Neural progenitor cell (in vitro differentiated cells): ENCODE data around the gene EPS8.

Experiments used
- EZH2 ChIP-seq: fragments of 200-600 bp; sonication (generic); IDR thresholded peaks from 2 replicates; pipeline ENCODE4 v1.6.1; 2017; ENCODE audit warnings: antibody characterized with exemption, mild to moderate bottlenecking, moderate library complexity
- EZH2phosphoT487 ChIP-seq: fragments of 200-600 bp; sonication (generic); IDR thresholded peaks from 2 replicates; pipeline ENCODE4 v1.6.1; 2017; ENCODE audit warnings: antibody characterized with exemption
- TF ChIP-seq, protein P1 (sequence below): fragments of 200-600 bp; sonication (generic); IDR thresholded peaks from 2 replicates; pipeline ENCODE4 v1.5.1; 2017; ENCODE audit warnings: antibody characterized with exemption, mild to moderate bottlenecking

DNA sequence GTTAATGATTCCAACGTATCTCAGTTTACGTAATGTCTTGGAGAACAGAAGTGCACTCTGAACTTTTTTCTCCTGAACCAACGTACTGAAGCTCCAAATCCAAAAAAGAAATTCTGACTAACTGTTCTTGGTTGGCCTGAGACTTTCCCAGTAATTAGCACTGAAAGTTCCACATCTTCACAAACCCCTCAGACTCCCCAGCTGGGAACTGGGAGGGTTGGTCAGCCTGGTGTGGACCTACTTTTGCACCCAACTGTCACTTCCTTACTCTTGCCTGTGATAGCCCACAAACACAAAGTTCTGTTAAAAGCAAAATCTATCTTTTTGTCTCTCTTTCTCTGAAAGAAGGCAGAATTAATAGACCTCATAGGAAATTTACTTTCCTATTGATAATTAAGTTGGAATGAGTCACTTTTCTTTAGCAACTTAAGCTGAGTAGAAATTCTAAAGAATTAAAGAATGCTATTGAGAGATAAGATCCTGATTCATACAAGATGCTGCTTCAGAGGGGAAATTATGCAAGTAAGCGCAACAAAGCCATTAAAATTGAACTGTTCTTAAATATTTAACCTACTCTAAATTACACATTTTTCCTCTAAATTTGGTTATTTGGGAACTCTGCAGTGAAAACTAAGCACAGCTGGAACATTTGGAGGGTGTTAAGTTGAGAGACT is 155.0 kb downstream of the EPS8 start:
- TF ChIP-seq, protein P1, sequence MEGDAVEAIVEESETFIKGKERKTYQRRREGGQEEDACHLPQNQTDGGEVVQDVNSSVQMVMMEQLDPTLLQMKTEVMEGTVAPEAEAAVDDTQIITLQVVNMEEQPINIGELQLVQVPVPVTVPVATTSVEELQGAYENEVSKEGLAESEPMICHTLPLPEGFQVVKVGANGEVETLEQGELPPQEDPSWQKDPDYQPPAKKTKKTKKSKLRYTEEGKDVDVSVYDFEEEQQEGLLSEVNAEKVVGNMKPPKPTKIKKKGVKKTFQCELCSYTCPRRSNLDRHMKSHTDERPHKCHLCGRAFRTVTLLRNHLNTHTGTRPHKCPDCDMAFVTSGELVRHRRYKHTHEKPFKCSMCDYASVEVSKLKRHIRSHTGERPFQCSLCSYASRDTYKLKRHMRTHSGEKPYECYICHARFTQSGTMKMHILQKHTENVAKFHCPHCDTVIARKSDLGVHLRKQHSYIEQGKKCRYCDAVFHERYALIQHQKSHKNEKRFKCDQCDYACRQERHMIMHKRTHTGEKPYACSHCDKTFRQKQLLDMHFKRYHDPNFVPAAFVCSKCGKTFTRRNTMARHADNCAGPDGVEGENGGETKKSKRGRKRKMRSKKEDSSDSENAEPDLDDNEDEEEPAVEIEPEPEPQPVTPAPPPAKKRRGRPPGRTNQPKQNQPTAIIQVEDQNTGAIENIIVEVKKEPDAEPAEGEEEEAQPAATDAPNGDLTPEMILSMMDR: no peak
- TF ChIP-seq EZH2 (no peak), EZH2phosphoT487 (no peak)
